Measurements from ENCODE around the gene SEH1L. TPM values are rescaled to one million over a fixed set of nuclear protein-coding genes. Genes with fewer than 3 reads are reported as not detected.

Gene SEH1L
- total and polyA plus RNA-seq, 10 of the 15 experiments (the other 5 are each of a cell fraction or from before 2014, with no cell fraction given): 27.5 to 109 (median 52.8) TPM

DNA sequence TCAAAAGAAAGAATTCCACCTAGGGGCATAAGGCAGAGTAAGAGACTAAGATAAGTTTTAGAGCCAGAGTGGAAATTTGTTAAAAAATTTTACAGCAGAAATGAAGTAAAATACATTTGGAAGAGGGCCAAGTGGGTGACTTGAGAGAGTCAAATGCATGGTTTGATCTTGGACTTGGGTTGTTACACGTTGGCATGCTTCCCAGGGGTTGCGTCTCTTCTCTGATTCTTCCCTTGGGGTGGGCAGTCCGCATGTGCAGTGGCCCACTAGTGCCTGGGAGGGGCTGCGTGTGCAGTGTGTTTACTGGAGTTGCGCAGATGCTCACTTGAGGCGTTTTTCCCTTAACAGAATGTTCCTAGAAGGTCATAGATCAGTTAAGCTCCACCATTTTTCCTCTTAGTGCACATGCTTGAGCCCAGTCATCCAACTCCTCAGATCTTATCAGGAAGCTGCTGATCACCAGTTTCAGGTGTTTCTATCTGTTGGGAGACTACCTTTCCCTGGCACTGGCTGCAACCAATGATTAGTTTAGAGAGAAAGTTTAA is 13.1 kb downstream of the SEH1L start:
- no peaks in the 10 kb centered on the region for H3K9me3 ChIP-seq (replicated peaks; ENCODE audit: control insufficient read depth, insufficient read depth, low read length)
- in situ Hi-C loops (cut with MboI): no loop called here
- H3K27ac ChIP-seq (ENCODE audit: control insufficient read depth, insufficient read depth): no peak overlapping the region
- H3K4me2 ChIP-seq (ENCODE audit: control insufficient read depth, insufficient read depth): no peak overlapping the region
- ChIA-PET RAD21 (ENCODE audit: unreplicated experiment) (no interaction called here), POLR2A (no interaction called here), SMC1A (ENCODE audit: uncharacterized antibody, unreplicated experiment) (no interaction called here), CTCF (no interaction called here)
- no peak for ATAC-seq
- no peaks in the 10 kb centered on the region; the same call in 1 of the 2 replicates for H3K79me2 ChIP-seq (ENCODE audit: control insufficient read depth, insufficient read depth, low read length)
- H3K36me3 ChIP-seq (ENCODE audit: control insufficient read depth in 2 of 2, insufficient read depth in 2 of 2, low read length in 1 of 2): peaks cover 1 to 10% of the 10 kb centered on the region in 2 experiments; a peak in 3 of 4 replicates
- intact Hi-C loops (cut with micrococcal nuclease; ENCODE audit: unreplicated experiment): no loop called here
- no peaks in the 10 kb centered on the region for H3K4me1 ChIP-seq (ENCODE audit: control insufficient read depth, insufficient read depth, low read length)
- no TSS peak for BruUV-seq (replicated peaks)
- H2AFZ ChIP-seq (ENCODE audit: control insufficient read depth, low read depth, low read length): no peak overlapping the region
- H3K27me3 ChIP-seq (replicated peaks in 1 of 2; ENCODE audit: control insufficient read depth in 2 of 2, insufficient read depth in 2 of 2, low read length in 1 of 2): no peaks in the 10 kb centered on the region
- no peak for DNase-seq (ENCODE audit: low read depth, low spot score)
- H4K20me1 ChIP-seq (ENCODE audit: control insufficient read depth, insufficient read depth): no peaks in the 10 kb centered on the region
- no peak for FAIRE-seq
- WGBS (ENCODE audit: insufficient coverage, insufficient replicate concordance, low lambda C conversion rate, missing lambda C conversion rate): 93% methylated on average over 6 of the region's 6 CpGs
- no peak overlapping the region for H3K4me3 ChIP-seq
- no peak overlapping the region for H3K9ac ChIP-seq (ENCODE audit: control insufficient read depth, insufficient read depth, low read length)
- TF ChIP-seq FOXK2 (IDR thresholded peaks at IDR 0.05) (no peak), ETV6 (conservative IDR thresholded peaks at IDR 0.05 in 1 of 2, IDR thresholded peaks at IDR 0.05 in 1 of 2; ENCODE audit: borderline replicate concordance in 1 of 2, low read depth in 1 of 2) (no peak), PML (IDR thresholded peaks at IDR 0.05; ENCODE audit: low read length) (no peak), NRF1 (conservative IDR thresholded peaks at IDR 0.05; ENCODE audit: low read depth, low read length) (no peak), SUPT20H (IDR thresholded peaks at IDR 0.05; ENCODE audit: borderline replicate concordance, control insufficient read depth, low read depth, low read length) (no peak), SP1 (IDR thresholded peaks at IDR 0.05; ENCODE audit: low read depth, low read length) (no peak), KAT2A (conservative IDR thresholded peaks at IDR 0.05; ENCODE audit: control insufficient read depth, low read depth, low read length) (no peak), ATF7 (IDR thresholded peaks at IDR 0.05; ENCODE audit: low read depth) (no peak), BMI1 (IDR thresholded peaks at IDR 0.05; ENCODE audit: borderline replicate concordance) (no peak)
- TF ChIP-seq, protein P1, sequence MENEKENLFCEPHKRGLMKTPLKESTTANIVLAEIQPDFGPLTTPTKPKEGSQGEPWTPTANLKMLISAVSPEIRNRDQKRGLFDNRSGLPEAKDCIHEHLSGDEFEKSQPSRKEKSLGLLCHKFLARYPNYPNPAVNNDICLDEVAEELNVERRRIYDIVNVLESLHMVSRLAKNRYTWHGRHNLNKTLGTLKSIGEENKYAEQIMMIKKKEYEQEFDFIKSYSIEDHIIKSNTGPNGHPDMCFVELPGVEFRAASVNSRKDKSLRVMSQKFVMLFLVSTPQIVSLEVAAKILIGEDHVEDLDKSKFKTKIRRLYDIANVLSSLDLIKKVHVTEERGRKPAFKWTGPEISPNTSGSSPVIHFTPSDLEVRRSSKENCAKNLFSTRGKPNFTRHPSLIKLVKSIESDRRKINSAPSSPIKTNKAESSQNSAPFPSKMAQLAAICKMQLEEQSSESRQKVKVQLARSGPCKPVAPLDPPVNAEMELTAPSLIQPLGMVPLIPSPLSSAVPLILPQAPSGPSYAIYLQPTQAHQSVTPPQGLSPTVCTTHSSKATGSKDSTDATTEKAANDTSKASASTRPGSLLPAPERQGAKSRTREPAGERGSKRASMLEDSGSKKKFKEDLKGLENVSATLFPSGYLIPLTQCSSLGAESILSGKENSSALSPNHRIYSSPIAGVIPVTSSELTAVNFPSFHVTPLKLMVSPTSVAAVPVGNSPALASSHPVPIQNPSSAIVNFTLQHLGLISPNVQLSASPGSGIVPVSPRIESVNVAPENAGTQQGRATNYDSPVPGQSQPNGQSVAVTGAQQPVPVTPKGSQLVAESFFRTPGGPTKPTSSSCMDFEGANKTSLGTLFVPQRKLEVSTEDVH (IDR thresholded peaks at IDR 0.05; ENCODE audit: low read depth, partially characterized antibody): no peak
- TF ChIP-seq, protein P2, sequence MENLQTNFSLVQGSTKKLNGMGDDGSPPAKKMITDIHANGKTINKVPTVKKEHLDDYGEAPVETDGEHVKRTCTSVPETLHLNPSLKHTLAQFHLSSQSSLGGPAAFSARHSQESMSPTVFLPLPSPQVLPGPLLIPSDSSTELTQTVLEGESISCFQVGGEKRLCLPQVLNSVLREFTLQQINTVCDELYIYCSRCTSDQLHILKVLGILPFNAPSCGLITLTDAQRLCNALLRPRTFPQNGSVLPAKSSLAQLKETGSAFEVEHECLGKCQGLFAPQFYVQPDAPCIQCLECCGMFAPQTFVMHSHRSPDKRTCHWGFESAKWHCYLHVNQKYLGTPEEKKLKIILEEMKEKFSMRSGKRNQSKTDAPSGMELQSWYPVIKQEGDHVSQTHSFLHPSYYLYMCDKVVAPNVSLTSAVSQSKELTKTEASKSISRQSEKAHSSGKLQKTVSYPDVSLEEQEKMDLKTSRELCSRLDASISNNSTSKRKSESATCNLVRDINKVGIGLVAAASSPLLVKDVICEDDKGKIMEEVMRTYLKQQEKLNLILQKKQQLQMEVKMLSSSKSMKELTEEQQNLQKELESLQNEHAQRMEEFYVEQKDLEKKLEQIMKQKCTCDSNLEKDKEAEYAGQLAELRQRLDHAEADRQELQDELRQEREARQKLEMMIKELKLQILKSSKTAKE (IDR thresholded peaks at IDR 0.05; ENCODE audit: low read depth, poor library complexity, severe bottlenecking): no peak
- TF ChIP-seq, protein P3, sequence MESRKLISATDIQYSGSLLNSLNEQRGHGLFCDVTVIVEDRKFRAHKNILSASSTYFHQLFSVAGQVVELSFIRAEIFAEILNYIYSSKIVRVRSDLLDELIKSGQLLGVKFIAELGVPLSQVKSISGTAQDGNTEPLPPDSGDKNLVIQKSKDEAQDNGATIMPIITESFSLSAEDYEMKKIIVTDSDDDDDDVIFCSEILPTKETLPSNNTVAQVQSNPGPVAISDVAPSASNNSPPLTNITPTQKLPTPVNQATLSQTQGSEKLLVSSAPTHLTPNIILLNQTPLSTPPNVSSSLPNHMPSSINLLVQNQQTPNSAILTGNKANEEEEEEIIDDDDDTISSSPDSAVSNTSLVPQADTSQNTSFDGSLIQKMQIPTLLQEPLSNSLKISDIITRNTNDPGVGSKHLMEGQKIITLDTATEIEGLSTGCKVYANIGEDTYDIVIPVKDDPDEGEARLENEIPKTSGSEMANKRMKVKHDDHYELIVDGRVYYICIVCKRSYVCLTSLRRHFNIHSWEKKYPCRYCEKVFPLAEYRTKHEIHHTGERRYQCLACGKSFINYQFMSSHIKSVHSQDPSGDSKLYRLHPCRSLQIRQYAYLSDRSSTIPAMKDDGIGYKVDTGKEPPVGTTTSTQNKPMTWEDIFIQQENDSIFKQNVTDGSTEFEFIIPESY (IDR thresholded peaks at IDR 0.05): no peak
- TF ChIP-seq, protein P4, sequence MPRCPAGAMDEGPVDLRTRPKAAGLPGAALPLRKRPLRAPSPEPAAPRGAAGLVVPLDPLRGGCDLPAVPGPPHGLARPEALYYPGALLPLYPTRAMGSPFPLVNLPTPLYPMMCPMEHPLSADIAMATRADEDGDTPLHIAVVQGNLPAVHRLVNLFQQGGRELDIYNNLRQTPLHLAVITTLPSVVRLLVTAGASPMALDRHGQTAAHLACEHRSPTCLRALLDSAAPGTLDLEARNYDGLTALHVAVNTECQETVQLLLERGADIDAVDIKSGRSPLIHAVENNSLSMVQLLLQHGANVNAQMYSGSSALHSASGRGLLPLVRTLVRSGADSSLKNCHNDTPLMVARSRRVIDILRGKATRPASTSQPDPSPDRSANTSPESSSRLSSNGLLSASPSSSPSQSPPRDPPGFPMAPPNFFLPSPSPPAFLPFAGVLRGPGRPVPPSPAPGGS (IDR thresholded peaks at IDR 0.05; ENCODE audit: borderline replicate concordance, insufficient read depth, low read depth, low read length, poor library complexity, severe bottlenecking): no peak
